HG02981 (cell line): Measurements from ENCODE around the gene SKOR1.

Experiments
- ATAC-seq: cut with Tn5 transposase; IDR thresholded peaks from one replicate; pipeline ENCODE4 v1.9.1; 2021; ENCODE audit warnings: mild to moderate bottlenecking, moderate library complexity; ENCODE audit not compliant: unreplicated experiment

SKOR1 gene

GRCh38 chr15:67824976-67825880 is at the start of gene SKOR1:
TSS of gene SKOR1 (plus strand) at chr15:67825509. CDS start at chr15:67825603, 94 bp downstream.
- ATAC-seq, result no peak

GRCh38 chr15:67775998-67776397 is 49.3 kb upstream of the SKOR1 start:
- ATAC-seq, result no peak

GRCh38 chr15:67776600-67776999 is 48.7 kb upstream of the SKOR1 start:
- no peak for ATAC-seq

GRCh38 chr15:67777071-67777470 is 48.2 kb upstream of the SKOR1 start:
- no peak for ATAC-seq

GRCh38 chr15:67777773-67778172 is 47.5 kb upstream of the SKOR1 start:
- no peak for ATAC-seq

- no peak for ATAC-seq
Measured at GRCh38 chr15:67778968-67779548, 46.3 kb upstream of the SKOR1 start.

GRCh38 chr15:67779549-67780111 is 45.7 kb upstream of the SKOR1 start:
- ATAC-seq, result no peak

GRCh38 chr15:67781061-67781460 is 44.2 kb upstream of the SKOR1 start:
- no peak for ATAC-seq

- no peak for ATAC-seq
Measured at GRCh38 chr15:67781907-67782690, 43.2 kb upstream of the SKOR1 start.

GRCh38 chr15:67782691-67782991 is 42.7 kb upstream of the SKOR1 start:
- ATAC-seq, result no peak

- peak; percentile 73 for ATAC-seq
Measured at GRCh38 chr15:67783303-67783702, 42.0 kb upstream of the SKOR1 start.

GRCh38 chr15:67784090-67784781 is 41.1 kb upstream of the SKOR1 start:
- ATAC-seq, result peak; percentile 72

GRCh38 chr15:67784856-67785430 is 40.4 kb upstream of the SKOR1 start:
- no peak for ATAC-seq

- ATAC-seq, result no peak
Measured at GRCh38 chr15:67785431-67785830, 39.9 kb upstream of the SKOR1 start.

GRCh38 chr15:67786646-67787045 is 38.7 kb upstream of the SKOR1 start:
- ATAC-seq, result no peak

GRCh38 chr15:67788986-67789385 is 36.3 kb upstream of the SKOR1 start:
- no peak for ATAC-seq

GRCh38 chr15:67790610-67791319 is 34.5 kb upstream of the SKOR1 start:
- ATAC-seq, result no peak

GRCh38 chr15:67792250-67792942 is 32.9 kb upstream of the SKOR1 start:
- ATAC-seq, result no peak
